GM19023 (cell line): ENCODE measurements around the gene TOR3A.
"Not testable (repeated sequence)": the region's sequence is repeated elsewhere in the genome, so short reads cannot be mapped to it uniquely, and the experiment has no call there.

ENCODE experiments used
- ATAC-seq: cut with Tn5 transposase; IDR thresholded peaks from one replicate; pipeline ENCODE4 v1.9.1; 2021; ENCODE audit warnings: mild to moderate bottlenecking, moderate library complexity; ENCODE audit not compliant: unreplicated experiment

Gene TOR3A

GRCh38 chr1:179081687-179082332 is at the start of gene TOR3A:
Gene TOR3A (plus strand): TSS chr1:179082070. CDS start chr1:179082129, 59 bp downstream.
- ATAC-seq = peak; percentile 87

- peak; percentile 75 for ATAC-seq
Measured at GRCh38 chr1:179034720-179035119, 47.1 kb upstream of the TOR3A start.

GRCh38 chr1:179036844-179037465 is 44.9 kb upstream of the TOR3A start:
- ATAC-seq = no peak

GRCh38 chr1:179038528-179039281 is 43.2 kb upstream of the TOR3A start:
- ATAC-seq = no peak

- ATAC-seq = not testable (repeated sequence)
Measured at GRCh38 chr1:179039502-179040174, 42.2 kb upstream of the TOR3A start.

GRCh38 chr1:179040175-179040551 is 41.7 kb upstream of the TOR3A start:
- not testable (repeated sequence) for ATAC-seq

- ATAC-seq = no peak
Measured at GRCh38 chr1:179042087-179042486, 39.8 kb upstream of the TOR3A start.

- ATAC-seq = no peak
Measured at GRCh38 chr1:179042700-179043099, 39.2 kb upstream of the TOR3A start.

GRCh38 chr1:179043266-179043665 is 38.6 kb upstream of the TOR3A start:
- no peak for ATAC-seq

GRCh38 chr1:179043907-179044306 is 38.0 kb upstream of the TOR3A start:
- no peak for ATAC-seq

- ATAC-seq = no peak
Measured at GRCh38 chr1:179046808-179047635, 34.8 kb upstream of the TOR3A start.

GRCh38 chr1:179047636-179047997 is 34.3 kb upstream of the TOR3A start:
- ATAC-seq = no peak

GRCh38 chr1:179048339-179049124 is 33.3 kb upstream of the TOR3A start:
- no peak for ATAC-seq

- ATAC-seq = no peak
Measured at GRCh38 chr1:179052776-179053175, 29.1 kb upstream of the TOR3A start.

- no peak for ATAC-seq
Measured at GRCh38 chr1:179053486-179053885, 28.4 kb upstream of the TOR3A start.

GRCh38 chr1:179055937-179056336 is 25.9 kb upstream of the TOR3A start:
- no peak for ATAC-seq

- no peak for ATAC-seq
Measured at GRCh38 chr1:179058487-179059483, 23.1 kb upstream of the TOR3A start.

- no peak for ATAC-seq
Measured at GRCh38 chr1:179061360-179062282, 20.2 kb upstream of the TOR3A start.
